Tibial artery (tissue), 4 donors: ENCODE measurements around the gene ELMOD1.

ENCODE experiments used
- DNase-seq, 2 donors: peaks; one replicate each; pipeline ENCODE4 v3.0.0-alpha.2; 2019
- H3K27ac ChIP-seq, 2 donors: fragments of 200-600 bp; sonication (generic) in 1 of 2; 1 replicate in 1 of 2; 2 replicates in 1 of 2; pipeline ENCODE4 v1.5.1; 2018 to 2019; ENCODE audit warnings: mild to moderate bottlenecking in 1 of 2
- H3K27me3 ChIP-seq, 2 donors: fragments of 200-600 bp; sonication (generic) in 1 of 2; one replicate each; pipeline versions ENCODE4 v1.5.1 to v1.6.0; 2016 to 2019
- H3K36me3 ChIP-seq, 3 donors: fragments of 200-600 bp; sonication (generic) in 2 of 3; one replicate each; pipeline ENCODE4 v1.5.1; 2016 to 2019; ENCODE audit warnings: mild to moderate bottlenecking in 2 of 3
- H3K4me1 ChIP-seq, 4 donors: fragments of 200-600 bp; sonication (generic) in 2 of 4; 1 replicate in 3 of 4; 2 replicates in 1 of 4; pipeline ENCODE4 v1.5.1; 2016 to 2019
- H3K4me3 ChIP-seq, 2 donors: fragments of 200-600 bp; sonication (generic) in 1 of 2; 1 replicate in 1 of 2; 2 replicates in 1 of 2; pipeline ENCODE4 v1.5.1; 2018 to 2019; ENCODE audit warnings: mild to moderate bottlenecking in 2 of 2
- H3K9me3 ChIP-seq, 3 donors: fragments of 200-600 bp; sonication (generic) in 1 of 3; one replicate each; pipeline ENCODE4 v1.5.1; 2016 to 2019
- intact Hi-C: fragments of 100-400 bp; cut with DNase I; formaldehyde crosslinking; loops from one replicate; pipeline ENCODE4 v1.15.0; 2023; ENCODE audit warnings: low total_unique reads
- TF ChIP-seq, protein P1 (sequence below), 2 experiments: fragments of 200-600 bp in 1 of 2; fragments of 450-650 bp in 1 of 2; IDR thresholded peaks; one replicate each; pipeline ENCODE4 v1.5.1; 2017 to 2019; ENCODE audit warnings: antibody characterized with exemption in 2 of 2, mild to moderate bottlenecking in 1 of 2, moderate library complexity in 1 of 2

ELMOD1 gene

DNA sequence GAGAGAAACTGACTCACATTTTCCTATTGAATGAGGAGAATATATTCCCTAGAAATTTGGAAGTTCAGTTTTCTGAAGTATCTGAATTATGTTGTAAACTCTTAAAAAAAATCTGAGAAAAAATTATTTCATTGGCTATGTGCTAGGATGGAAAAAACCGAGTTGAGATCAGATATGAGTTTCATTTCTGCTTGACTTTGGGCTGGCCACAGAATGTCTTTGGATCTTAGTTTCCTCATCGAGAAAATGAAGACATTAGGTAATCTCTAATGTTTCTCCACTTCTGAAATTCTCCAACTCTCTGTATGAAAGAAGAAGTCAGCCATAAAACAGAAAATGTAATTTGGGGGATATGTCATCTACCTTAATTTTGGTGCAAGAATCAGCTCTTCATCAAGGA is 92.1 kb downstream of the ELMOD1 start:
- Histone ChIP-seq H3K27ac (no peak overlapping the region), H3K36me3 (no peaks in the 10 kb centered on the region), H3K9me3 (no peaks in the 10 kb centered on the region), H3K4me3 (no peak overlapping the region), H3K4me1 (no peaks in the 10 kb centered on the region), H3K27me3 (peaks cover 0 to 3% of the 10 kb centered on the region in 2 donors)
- intact Hi-C loops = no loop called here
- TF ChIP-seq, protein P1, sequence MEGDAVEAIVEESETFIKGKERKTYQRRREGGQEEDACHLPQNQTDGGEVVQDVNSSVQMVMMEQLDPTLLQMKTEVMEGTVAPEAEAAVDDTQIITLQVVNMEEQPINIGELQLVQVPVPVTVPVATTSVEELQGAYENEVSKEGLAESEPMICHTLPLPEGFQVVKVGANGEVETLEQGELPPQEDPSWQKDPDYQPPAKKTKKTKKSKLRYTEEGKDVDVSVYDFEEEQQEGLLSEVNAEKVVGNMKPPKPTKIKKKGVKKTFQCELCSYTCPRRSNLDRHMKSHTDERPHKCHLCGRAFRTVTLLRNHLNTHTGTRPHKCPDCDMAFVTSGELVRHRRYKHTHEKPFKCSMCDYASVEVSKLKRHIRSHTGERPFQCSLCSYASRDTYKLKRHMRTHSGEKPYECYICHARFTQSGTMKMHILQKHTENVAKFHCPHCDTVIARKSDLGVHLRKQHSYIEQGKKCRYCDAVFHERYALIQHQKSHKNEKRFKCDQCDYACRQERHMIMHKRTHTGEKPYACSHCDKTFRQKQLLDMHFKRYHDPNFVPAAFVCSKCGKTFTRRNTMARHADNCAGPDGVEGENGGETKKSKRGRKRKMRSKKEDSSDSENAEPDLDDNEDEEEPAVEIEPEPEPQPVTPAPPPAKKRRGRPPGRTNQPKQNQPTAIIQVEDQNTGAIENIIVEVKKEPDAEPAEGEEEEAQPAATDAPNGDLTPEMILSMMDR (IDR thresholded peaks at IDR 0.05) = no peak
- DNase-seq = no peak

DNA sequence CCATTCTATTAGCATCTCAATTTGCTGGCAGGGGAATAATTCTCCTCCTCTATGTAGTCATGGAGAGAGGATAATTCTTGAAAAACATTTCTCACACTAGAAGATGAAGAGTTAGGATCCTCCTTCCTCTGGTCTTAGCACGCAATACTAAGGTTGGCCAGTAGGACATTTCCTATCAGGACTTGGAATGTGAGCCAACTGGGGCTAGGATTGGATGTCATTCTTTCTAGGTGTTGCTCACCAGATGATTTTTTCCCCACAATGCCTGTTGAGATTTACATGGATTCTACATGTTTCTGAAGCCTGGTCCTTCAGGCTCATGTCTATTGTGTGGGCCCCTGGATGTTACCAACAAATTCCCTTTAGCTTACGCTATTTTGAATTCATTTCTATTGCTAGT is 92.9 kb downstream of the ELMOD1 start:
- no peaks in the 10 kb centered on the region for H3K4me1 ChIP-seq
- no peak overlapping the region for H3K27ac ChIP-seq
- TF ChIP-seq, protein P1 (IDR thresholded peaks at IDR 0.05) = peak in 1 of 2 experiments; percentile 20
- no peaks in the 10 kb centered on the region for H3K27me3 ChIP-seq
- intact Hi-C loops = no loop called here
- DNase-seq = no peak
- H3K4me3 ChIP-seq = no peak overlapping the region
- H3K9me3 ChIP-seq = no peaks in the 10 kb centered on the region
- H3K36me3 ChIP-seq = no peaks in the 10 kb centered on the region

DNA sequence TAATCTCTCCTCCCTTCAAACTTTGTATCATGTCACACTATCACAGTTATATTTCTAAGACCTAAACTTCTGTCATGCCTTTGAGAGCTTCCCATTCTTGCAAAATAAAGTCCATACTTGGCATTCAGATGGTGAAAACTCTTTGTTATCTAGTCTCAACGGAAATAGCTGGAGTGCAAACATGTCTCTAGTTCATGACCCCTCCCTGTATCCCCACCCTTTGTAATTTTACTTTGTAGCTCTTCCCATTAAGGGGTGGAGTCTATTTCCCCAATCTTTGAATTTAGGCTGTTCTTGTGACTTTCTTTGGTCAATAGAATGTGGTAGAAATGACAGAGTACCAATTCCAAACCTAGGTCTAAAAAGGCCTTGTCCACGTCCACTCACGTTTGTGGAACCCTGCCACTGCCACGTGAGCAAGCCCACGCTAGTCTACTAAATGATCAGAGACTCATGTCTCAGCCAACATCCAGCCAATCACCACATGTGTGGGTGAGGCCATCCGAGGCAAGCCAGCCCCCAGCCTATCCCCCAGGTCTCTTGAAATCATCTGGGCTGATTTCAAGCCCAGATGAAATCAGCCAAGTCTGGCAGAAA is 97.5 kb downstream of the ELMOD1 start:
- intact Hi-C loops = loop anchor here (5.0 kb wide), 1 partner anchor 111 kb away; no protein-coding TSS in a partner anchor
- H3K4me1 ChIP-seq = peaks cover 0 to 15% (median 4%) of the 10 kb centered on the region in 4 donors
- DNase-seq = no peak
- peaks cover 0 to 8% of the 10 kb centered on the region in 2 donors for H3K27me3 ChIP-seq
- no peak overlapping the region for H3K27ac ChIP-seq
- H3K4me3 ChIP-seq = no peak overlapping the region
- no peaks in the 10 kb centered on the region for H3K9me3 ChIP-seq
- TF ChIP-seq, protein P1 (IDR thresholded peaks at IDR 0.05) = no peak
- no peaks in the 10 kb centered on the region for H3K36me3 ChIP-seq

DNA sequence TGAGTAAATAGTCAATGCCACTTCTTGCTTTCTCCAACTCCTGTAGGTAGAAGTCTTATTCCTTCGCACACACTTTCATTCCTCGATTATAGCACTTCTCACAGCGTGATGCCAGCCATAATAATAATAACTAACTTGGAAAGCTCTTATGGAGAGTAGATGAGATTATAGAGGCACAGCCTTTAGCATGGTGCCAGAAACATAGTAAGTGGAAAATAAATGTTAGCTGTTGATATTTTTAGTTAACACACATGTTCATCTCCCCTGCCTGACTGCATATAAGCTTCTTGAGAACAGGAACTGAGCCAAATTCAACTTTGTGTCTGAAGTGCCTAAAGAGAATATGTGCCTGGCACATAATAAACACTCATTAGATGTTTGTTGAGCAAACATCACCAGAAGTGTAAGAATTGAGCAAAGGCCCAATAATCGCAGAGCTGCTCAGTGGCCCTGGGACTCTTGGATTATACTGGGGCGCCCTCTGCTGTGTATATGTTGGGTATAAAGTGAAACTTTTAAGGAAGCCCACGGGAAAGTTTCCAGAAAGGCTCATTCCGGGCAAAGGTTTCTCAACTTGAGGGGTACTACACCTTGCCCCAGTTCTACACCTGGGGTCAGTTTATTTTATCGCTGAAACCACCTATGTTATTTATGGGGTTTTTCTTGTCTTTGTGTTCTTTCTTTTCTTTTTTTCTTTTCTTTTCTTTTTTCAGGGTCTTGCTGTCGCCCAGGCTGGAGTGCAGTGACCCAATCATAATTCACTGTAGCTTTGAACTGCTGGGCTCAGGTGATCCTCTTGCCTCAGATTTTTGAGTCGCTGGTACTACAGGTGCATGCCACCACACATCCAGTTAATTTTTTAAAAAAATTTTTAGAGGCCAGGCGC is 98.6 kb downstream of the ELMOD1 start:
- intact Hi-C loops = loop anchor here (5.0 kb wide), 1 partner anchor 112 kb away; no protein-coding TSS in a partner anchor
- H3K4me3 ChIP-seq = no peak overlapping the region
- TF ChIP-seq, protein P1 (IDR thresholded peaks at IDR 0.05) = peak; percentile 57 to 58
- peak in 1 of 2 donors; percentile 83 for DNase-seq
- H3K27me3 ChIP-seq = peaks cover 0 to 8% of the 10 kb centered on the region in 2 donors
- no peak overlapping the region for H3K27ac ChIP-seq
- H3K4me1 ChIP-seq = peaks cover 0 to 15% (median 4%) of the 10 kb centered on the region in 4 donors
- no peaks in the 10 kb centered on the region for H3K9me3 ChIP-seq
- H3K36me3 ChIP-seq = no peaks in the 10 kb centered on the region

- no peaks in the 10 kb centered on the region for H3K9me3 ChIP-seq
- H3K27ac ChIP-seq = no peak overlapping the region
- TF ChIP-seq, protein P1 (IDR thresholded peaks at IDR 0.05) = no peak
- DNase-seq = no peak
- peaks cover 0 to 15% (median 4%) of the 10 kb centered on the region in 4 donors for H3K4me1 ChIP-seq
- intact Hi-C loops = no loop called here
- H3K27me3 ChIP-seq = peaks cover 0 to 8% of the 10 kb centered on the region in 2 donors
- no peak overlapping the region for H3K4me3 ChIP-seq
- H3K36me3 ChIP-seq = no peaks in the 10 kb centered on the region
Measured at GRCh38 chr11:107691000-107691750, 100.2 kb downstream of the ELMOD1 start.
